HepG2 (cell line): ENCODE measurements around the gene ARG1. TPM values are rescaled to one million over a fixed set of nuclear protein-coding genes. Genes with fewer than 3 reads are reported as not detected.
A peak's percentile ranks its signal among the peaks of the same experiment; 100 is the strongest.

ENCODE experiments used
- AHR ChIP-seq: IDR thresholded peaks from 2 replicates; pipeline ENCODE4 v1.6.1; 2018; ENCODE audit warnings: missing genetic modification reagents, missing compliant biosample characterization
- FLYWCH1 ChIP-seq: sonication (generic); formaldehyde crosslinking; IDR thresholded peaks from 2 replicates; pipeline ENCODE4 v1.8.1; 2023; ENCODE audit warnings: mild to moderate bottlenecking, missing genetic modification reagents
- HDAC6 ChIP-seq: fragments of 200-600 bp; sonication (generic); IDR thresholded peaks from 2 replicates; pipeline ENCODE4 v1.7.0; 2017; ENCODE audit warnings: mild to moderate bottlenecking, antibody characterized with exemption, low read length, low read depth
- HIVEP1 ChIP-seq: sonication (generic); formaldehyde crosslinking; IDR thresholded peaks from 2 replicates; pipeline ENCODE4 v1.4.0; 2020; ENCODE audit warnings: mild to moderate bottlenecking, missing genetic modification reagents
- RFX1 ChIP-seq: fragments of 450-650 bp; IDR thresholded peaks from 2 replicates; pipeline ENCODE4 v1.6.1; 2017
- ZBTB42 ChIP-seq: sonication (generic); formaldehyde crosslinking; IDR thresholded peaks from 2 replicates; pipeline ENCODE4 v1.5.0; 2020; ENCODE audit warnings: mild to moderate bottlenecking, missing genetic modification reagents
- ZNF124 ChIP-seq: sonication (generic); formaldehyde crosslinking; IDR thresholded peaks from 2 replicates; pipeline ENCODE4 v1.4.0; 2020; ENCODE audit warnings: missing genetic modification reagents
- ZNF33B ChIP-seq: sonication (generic); formaldehyde crosslinking; IDR thresholded peaks from 2 replicates; pipeline ENCODE4 v1.5.1; 2020; ENCODE audit warnings: mild to moderate bottlenecking, missing genetic modification reagents
- ZNF839 ChIP-seq: sonication (generic); formaldehyde crosslinking; IDR thresholded peaks from 2 replicates; pipeline ENCODE4 v1.4.0; 2020; ENCODE audit warnings: missing genetic modification reagents, mild to moderate bottlenecking, borderline replicate concordance
- polyA plus RNA-seq, 8 experiments: library from polyadenylated mRNA; depleted of rRNA in 3 of 8; stranded (reverse) in 7 of 8; unstranded in 1 of 8; fragments of >200 nt; fragmentation: Illumina TruSeq in 4 of 8; extraction: Trizol in 4 of 8; gene quantifications; 2 replicates each; pipeline versions ENCODE4 v1.2.1 to v1.2.3, GENCODE V29; 2011 to 2016; ENCODE audit warnings: low read depth in 4 of 8, missing spikeins in 1 of 8, mixed read lengths in 1 of 8; ENCODE audit not compliant: insufficient read depth in 1 of 8
- total RNA-seq, 5 experiments: library from RNA; depleted of rRNA; stranded (reverse); fragments of >200 nt; fragmentation: Illumina TruSeq; extraction: Trizol; gene quantifications; 2 replicates each; pipeline ENCODE4 v1.2.3, GENCODE V29; 2016; ENCODE audit warnings: low read depth in 1 of 5
- TF ChIP-seq, protein P1 (sequence below): sonication (generic); formaldehyde crosslinking; IDR thresholded peaks from 2 replicates; pipeline ENCODE4 v1.8.1; 2022; ENCODE audit warnings: mild to moderate bottlenecking, missing genetic modification reagents
- TF ChIP-seq, protein P2 (sequence below): sonication (generic); formaldehyde crosslinking; IDR thresholded peaks from 2 replicates; pipeline ENCODE4 v1.4.0; 2020; ENCODE audit warnings: mild to moderate bottlenecking, low read depth, missing genetic modification reagents
- TF ChIP-seq, protein P3 (sequence below): sonication (generic); formaldehyde crosslinking; IDR thresholded peaks from 2 replicates; pipeline ENCODE4 v1.8.0; 2022; ENCODE audit warnings: mild to moderate bottlenecking, missing genetic modification reagents, moderate library complexity
- TF ChIP-seq, protein P4 (sequence below), 2 experiments: sonication (generic) in 1 of 2; formaldehyde crosslinking in 1 of 2; IDR thresholded peaks; 2 replicates each; pipeline versions ENCODE4 v1.4.0 to v1.6.1; 2016 to 2020; ENCODE audit warnings: borderline replicate concordance in 1 of 2, low read depth in 1 of 2, mild to moderate bottlenecking in 1 of 2, missing genetic modification reagents in 1 of 2
- TF ChIP-seq, protein P5 (sequence below): sonication (generic); formaldehyde crosslinking; IDR thresholded peaks from 2 replicates; pipeline ENCODE4 v1.4.0; 2020; ENCODE audit warnings: missing genetic modification reagents, borderline replicate concordance
- TF ChIP-seq, protein P6 (sequence below): sonication (generic); IDR thresholded peaks from 2 replicates; pipeline ENCODE4 v1.6.1; 2016; ENCODE audit warnings: low read depth, borderline replicate concordance

Gene ARG1
- total and polyA plus RNA-seq, 2 of the 13 experiments (the other 11 are each of a cell fraction or from before 2014, with no cell fraction given) = 2.2 to 11.2 TPM

DNA sequence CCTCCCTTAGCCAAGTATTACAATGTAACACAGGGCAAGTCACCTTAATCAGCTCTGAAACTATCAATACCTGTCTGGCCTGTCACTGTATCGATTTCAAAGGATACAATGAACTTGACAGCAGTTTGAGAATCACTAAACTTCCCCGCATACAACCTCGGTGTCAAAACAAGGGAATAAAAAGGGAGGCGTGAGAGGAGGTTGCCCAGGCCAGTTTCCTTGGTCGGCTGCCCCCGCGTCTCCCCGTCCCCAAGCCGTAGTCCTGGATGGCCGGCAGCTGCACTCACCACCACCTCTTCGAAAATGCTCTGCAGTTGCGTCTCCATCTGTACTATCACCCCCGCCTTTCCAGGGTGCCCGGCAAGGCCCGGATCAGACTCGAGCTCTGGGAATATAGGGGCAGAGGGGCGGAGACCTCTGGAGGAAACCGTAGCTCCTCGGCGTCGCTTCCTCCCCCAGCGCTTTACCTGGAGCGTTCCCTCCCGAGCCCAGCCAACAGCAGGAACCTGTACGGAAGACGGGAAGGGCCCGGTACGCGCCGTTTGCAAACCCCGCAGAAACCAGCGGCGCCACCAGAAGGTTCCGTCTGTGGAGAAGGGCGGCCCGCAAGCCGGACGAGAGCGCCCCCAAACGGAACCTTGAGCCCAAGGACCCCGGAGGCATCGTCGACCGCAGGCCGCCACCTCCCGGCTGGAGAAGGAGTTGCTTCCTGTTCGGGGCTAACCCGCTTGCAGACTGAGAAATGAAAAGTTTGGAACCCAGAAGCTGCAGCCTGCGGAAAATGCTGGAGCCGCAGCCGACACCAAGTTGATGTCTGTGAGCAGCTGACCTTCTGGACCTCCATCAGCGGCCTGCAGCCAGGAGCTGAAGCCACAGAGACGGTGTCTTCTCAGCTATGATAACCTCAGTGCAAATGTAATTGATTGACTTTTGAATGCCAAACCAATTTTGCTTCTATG is 55.0 kb downstream of the ARG1 start, which contains the start of gene MED23 (continued):
- TF ChIP-seq, protein P1, sequence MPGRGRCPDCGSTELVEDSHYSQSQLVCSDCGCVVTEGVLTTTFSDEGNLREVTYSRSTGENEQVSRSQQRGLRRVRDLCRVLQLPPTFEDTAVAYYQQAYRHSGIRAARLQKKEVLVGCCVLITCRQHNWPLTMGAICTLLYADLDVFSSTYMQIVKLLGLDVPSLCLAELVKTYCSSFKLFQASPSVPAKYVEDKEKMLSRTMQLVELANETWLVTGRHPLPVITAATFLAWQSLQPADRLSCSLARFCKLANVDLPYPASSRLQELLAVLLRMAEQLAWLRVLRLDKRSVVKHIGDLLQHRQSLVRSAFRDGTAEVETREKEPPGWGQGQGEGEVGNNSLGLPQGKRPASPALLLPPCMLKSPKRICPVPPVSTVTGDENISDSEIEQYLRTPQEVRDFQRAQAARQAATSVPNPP (CRISPR knock-in tag) = peak; percentile 99
- TF ChIP-seq HIVEP1 (CRISPR knock-in tag) = peak; percentile 96
- TF ChIP-seq, protein P2, sequence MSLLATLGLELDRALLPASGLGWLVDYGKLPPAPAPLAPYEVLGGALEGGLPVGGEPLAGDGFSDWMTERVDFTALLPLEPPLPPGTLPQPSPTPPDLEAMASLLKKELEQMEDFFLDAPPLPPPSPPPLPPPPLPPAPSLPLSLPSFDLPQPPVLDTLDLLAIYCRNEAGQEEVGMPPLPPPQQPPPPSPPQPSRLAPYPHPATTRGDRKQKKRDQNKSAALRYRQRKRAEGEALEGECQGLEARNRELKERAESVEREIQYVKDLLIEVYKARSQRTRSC (CRISPR knock-in tag) = peak; percentile 94
- TF ChIP-seq, protein P3, sequence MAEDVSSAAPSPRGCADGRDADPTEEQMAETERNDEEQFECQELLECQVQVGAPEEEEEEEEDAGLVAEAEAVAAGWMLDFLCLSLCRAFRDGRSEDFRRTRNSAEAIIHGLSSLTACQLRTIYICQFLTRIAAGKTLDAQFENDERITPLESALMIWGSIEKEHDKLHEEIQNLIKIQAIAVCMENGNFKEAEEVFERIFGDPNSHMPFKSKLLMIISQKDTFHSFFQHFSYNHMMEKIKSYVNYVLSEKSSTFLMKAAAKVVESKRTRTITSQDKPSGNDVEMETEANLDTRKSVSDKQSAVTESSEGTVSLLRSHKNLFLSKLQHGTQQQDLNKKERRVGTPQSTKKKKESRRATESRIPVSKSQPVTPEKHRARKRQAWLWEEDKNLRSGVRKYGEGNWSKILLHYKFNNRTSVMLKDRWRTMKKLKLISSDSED (CRISPR knock-in tag) = no peak
- no peak for TF ChIP-seq HDAC6
- peak; percentile 99 for TF ChIP-seq ZNF33B
- TF ChIP-seq RFX1 = no peak
- TF ChIP-seq ZNF839 (CRISPR knock-in tag) = peak; percentile 97; the same call in 1 of the 2 replicates
- peak; percentile 90; the same call in 1 of the 2 replicates for TF ChIP-seq ZBTB42 (CRISPR knock-in tag)
- TF ChIP-seq, protein P4, sequence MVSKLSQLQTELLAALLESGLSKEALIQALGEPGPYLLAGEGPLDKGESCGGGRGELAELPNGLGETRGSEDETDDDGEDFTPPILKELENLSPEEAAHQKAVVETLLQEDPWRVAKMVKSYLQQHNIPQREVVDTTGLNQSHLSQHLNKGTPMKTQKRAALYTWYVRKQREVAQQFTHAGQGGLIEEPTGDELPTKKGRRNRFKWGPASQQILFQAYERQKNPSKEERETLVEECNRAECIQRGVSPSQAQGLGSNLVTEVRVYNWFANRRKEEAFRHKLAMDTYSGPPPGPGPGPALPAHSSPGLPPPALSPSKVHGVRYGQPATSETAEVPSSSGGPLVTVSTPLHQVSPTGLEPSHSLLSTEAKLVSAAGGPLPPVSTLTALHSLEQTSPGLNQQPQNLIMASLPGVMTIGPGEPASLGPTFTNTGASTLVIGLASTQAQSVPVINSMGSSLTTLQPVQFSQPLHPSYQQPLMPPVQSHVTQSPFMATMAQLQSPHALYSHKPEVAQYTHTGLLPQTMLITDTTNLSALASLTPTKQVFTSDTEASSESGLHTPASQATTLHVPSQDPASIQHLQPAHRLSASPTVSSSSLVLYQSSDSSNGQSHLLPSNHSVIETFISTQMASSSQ (IDR thresholded peaks at IDR 0.05; ENCODE audit: low read depth) = peak; percentile 79
- TF ChIP-seq, protein P4 (CRISPR knock-in tag; IDR thresholded peaks at IDR 0.05; ENCODE audit: borderline replicate concordance) = peak; percentile 95
- TF ChIP-seq AHR (CRISPR knock-in tag) = peak; percentile 100
- TF ChIP-seq ZNF124 (CRISPR knock-in tag) = peak; percentile 99
- TF ChIP-seq, protein P5, sequence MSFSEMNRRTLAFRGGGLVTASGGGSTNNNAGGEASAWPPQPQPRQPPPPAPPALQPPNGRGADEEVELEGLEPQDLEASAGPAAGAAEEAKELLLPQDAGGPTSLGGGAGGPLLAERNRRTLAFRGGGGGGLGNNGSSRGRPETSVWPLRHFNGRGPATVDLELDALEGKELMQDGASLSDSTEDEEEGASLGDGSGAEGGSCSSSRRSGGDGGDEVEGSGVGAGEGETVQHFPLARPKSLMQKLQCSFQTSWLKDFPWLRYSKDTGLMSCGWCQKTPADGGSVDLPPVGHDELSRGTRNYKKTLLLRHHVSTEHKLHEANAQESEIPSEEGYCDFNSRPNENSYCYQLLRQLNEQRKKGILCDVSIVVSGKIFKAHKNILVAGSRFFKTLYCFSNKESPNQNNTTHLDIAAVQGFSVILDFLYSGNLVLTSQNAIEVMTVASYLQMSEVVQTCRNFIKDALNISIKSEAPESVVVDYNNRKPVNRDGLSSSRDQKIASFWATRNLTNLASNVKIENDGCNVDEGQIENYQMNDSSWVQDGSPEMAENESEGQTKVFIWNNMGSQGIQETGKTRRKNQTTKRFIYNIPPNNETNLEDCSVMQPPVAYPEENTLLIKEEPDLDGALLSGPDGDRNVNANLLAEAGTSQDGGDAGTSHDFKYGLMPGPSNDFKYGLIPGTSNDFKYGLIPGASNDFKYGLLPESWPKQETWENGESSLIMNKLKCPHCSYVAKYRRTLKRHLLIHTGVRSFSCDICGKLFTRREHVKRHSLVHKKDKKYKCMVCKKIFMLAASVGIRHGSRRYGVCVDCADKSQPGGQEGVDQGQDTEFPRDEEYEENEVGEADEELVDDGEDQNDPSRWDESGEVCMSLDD (CRISPR knock-in tag) = peak; percentile 85; the same call in 1 of the 2 replicates
- TF ChIP-seq, protein P6, sequence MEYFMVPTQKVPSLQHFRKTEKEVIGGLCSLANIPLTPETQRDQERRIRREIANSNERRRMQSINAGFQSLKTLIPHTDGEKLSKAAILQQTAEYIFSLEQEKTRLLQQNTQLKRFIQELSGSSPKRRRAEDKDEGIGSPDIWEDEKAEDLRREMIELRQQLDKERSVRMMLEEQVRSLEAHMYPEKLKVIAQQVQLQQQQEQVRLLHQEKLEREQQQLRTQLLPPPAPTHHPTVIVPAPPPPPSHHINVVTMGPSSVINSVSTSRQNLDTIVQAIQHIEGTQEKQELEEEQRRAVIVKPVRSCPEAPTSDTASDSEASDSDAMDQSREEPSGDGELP = peak; percentile 66
- TF ChIP-seq FLYWCH1 (CRISPR knock-in tag) = no peak; the same call in 1 of the 2 replicates
